ENCODE data around the gene DPP8.
"Not testable (repeated sequence)": the region's sequence is repeated elsewhere in the genome, so short reads cannot be mapped to it uniquely, and the experiment has no call there.

Gene DPP8

DNA sequence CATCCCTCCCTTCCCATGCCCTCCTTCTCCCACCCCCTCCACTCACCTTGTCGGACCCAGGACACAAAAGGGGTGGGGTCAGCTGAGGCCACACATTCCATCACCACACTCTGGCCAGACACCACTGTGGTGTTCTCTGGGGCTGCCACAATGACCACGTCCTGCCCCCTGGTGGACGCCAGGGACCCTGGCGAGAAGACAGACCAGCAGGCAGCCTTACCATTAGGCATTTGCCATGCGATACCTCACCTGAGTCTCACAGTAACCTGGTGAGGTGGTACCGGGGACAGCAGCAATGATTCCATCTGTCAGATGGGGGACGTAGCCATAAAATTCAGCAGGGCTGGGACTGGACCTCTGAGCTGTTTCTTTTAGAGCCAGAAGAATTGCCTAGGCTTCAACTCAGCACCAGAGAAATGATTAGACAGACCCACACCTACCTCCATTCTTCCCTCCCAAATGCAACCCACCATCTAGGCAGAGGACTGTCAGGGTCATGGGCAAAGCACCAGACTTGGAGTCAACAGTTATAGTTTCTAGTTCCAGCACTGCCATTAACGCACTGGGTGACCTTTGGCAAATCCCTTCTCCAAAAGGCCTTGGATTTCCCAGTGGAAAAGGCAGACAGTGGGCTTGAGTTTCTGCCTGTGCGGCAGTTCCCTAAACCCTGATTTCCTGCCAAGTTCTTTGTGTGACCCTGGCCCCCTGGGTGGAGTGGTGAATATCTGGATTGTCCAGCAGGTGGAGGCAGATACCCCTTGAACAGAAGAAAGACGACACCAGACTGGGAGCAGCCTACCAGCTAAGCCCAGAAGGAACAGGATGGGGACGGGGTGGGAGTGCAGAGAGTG lies 116.5 kb downstream of the DPP8 start:
- DNase-seq = peak; percentile 47

- no peak for DNase-seq
These were observed 117.5 kb downstream of the DPP8 start for GRCh38 chr15:65399997-65400396.

- no peak for DNase-seq
These were observed 118.3 kb downstream of the DPP8 start for GRCh38 chr15:65399001-65399706.

GRCh38 chr15:65398486-65398885 lies 119.0 kb downstream of the DPP8 start:
- DNase-seq = not testable (repeated sequence)

DNA sequence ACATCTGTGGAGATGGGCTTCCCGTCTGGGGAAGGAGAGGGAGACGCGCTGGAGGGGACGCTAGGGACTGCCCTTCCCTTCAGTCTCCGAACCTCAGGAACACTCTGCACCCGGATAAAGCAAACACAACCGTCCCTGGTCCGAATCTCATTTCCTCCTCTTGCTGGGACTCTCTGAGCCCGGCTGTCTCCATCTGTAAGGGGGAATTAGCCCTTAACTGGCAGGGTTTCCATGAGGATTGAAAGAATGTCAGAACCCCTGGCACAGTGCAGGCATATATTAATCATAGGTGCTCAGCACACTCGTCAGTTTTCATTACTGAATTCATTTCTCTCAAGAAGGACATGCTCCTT lies 120.5 kb downstream of the DPP8 start:
- no peak for DNase-seq

DNA sequence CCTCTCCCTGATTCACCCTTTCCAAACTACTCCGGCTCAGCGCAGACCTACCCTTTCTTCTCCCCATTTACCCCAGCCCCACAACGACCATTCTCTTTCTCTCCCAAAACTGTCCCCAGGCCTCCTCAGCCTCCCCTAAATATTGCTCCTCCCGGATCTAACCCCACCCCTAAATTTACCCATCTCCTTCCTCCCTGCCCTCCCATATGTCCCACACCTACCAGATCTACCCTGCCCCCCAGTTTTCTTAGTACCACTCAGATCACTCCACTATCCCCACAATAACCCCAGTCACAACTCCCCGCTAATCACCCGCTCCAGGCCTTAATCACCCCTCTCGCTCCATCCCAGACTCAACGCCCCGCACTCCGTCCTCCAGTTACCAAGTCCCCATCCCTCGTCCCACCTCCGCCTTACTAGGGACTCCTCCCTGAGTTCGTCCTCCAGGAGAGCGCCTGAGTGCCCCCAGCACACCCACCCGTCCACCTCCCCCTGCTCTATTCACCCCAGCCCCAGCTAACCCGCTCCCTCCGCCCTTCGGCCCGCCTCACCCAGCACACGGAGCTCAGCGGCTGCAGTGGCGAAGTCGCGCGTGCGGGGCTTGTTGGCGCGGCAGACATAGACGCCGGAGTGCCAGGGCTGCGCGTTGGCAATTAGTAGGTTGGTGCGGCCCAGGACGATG lies 121.1 kb downstream of the DPP8 start:
- no peak for DNase-seq

GRCh38 chr15:65395567-65396202 lies 121.8 kb downstream of the DPP8 start:
- no peak for DNase-seq

DNA sequence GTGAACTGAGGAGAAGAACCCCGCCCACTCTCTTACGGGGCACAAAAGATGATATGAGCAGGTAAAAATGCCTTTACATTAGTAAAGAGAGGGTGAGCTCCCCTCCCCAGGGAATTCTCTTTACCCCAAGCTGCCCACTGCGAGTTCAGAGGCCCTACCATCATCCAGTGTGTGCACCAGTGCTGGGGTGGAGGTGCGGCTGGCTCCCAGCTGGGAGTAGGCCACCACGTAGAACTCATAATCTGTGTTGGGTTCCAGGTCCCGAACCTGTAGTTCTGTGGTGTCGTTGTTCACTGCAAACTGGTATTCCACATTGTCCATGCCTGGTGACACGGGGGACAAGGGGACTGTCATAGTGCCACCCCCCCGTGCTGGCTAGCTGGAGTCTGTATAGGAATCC lies 122.6 kb downstream of the DPP8 start:
- DNase-seq = no peak

DNA sequence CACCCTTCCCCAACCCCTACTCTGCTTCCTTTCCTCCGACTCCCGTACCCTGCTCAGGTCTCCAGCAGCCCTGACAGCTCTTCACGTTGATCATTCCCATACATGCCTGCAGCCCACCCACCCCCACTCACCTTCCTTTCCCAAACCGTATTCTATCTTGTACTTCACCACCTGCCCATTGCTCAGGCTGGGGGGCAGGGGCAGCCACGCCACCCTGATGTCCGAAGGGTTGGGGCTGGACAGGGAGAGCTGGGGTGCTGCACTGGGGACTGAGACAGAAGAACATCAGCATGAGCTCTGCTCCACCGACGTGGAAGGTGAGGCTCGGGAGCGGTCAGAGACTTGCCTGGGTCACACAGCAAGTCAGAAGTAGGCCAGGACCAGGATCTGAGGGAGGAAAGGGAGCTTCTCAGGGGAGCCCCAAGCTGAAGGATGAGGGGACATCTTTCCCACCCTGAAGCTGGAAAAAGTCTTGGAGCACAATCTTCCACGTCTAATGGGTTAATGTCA lies 123.2 kb downstream of the DPP8 start:
- DNase-seq = no peak

- DNase-seq = no peak
These were observed 123.9 kb downstream of the DPP8 start for GRCh38 chr15:65393557-65393956.

DNA sequence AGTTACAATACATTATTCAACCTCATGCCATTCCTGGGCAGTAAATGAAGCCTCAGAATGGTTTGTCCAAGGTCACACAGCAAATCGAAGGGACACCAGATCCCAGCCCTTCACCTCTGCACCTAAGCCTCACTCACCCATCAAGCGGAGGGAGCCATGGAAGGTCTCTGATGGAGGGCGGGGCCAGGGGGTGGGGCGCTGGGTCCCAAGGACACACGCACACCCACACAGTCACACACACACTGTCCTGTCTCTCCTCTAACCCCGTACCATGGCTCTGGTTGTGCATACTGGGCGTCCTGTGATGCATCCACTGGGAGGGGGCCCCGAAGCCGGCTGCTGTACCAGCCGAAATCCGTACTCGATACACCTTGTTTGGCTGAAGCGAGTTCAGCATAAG lies 124.4 kb downstream of the DPP8 start:
- DNase-seq = no peak
